Measurements from ENCODE around the gene MEX3B.
"Not testable (repeated sequence)": the region's sequence is repeated elsewhere in the genome, so short reads cannot be mapped to it uniquely, and the experiment has no call there.

Gene MEX3B

DNA sequence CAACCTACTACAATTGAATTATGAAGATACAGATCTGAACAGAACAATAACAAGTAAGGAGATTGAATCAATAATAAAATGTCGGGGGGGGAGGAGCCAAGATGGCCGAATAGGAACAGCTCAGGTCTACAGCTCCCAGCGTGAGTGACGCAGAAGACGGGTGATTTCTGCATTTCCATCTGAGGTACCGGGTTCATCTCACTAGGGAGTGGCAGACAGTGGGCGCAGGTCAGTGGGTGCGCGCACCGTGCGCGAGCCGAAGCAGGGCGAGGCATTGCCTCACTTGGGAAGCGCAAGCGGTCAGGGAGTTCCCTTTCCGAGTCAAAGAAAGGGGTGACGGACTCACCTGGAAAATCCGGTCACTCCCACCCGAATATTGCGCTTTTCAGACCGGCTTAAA lies 50.7 kb downstream of the MEX3B start:
- DNase-seq = not testable (repeated sequence)

DNA sequence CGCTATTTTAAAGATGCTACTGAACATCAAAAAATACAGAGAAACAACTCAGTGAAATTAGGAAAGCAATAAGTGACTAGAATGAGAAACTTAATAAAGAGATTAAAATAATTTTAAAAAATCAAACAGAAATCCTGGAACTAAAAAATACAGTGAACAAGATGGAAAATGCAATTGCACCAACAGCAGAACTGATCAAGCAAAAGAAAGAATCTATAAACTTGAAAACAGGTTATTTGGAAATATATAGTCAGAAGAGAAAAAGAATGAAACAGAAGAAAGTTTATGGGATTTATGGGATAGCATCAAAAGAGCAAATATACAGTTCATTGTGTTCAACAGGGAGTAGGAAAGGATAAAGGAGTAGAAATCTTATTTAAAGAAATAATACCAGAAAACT lies 53.3 kb downstream of the MEX3B start:
- DNase-seq = no peak
